Hepatocyte (in vitro differentiated cells): ENCODE measurements around the gene PODXL2. TPM values are rescaled to one million over a fixed set of nuclear protein-coding genes. Genes with fewer than 3 reads are reported as not detected.

Source experiments
- DNase-seq: peaks from one replicate; pipeline ENCODE4 v3.0.0-alpha.2; 2016; ENCODE audit warnings: low spot score
- H2AFZ ChIP-seq: fragments of 200-600 bp; sonication (generic); 2 replicates; pipeline ENCODE4 v1.6.0; 2016; ENCODE audit warnings: antibody characterized with exemption, mild to moderate bottlenecking
- H3K27ac ChIP-seq: fragments of 200-600 bp; sonication (generic); 2 replicates; pipeline ENCODE4 v1.5.1; 2016; ENCODE audit warnings: mild to moderate bottlenecking
- H3K27me3 ChIP-seq: fragments of 200-600 bp; sonication (generic); 2 replicates; pipeline ENCODE4 v1.6.1; 2016
- H3K36me3 ChIP-seq: fragments of 200-600 bp; sonication (generic); replicated peaks from 2 replicates; pipeline ENCODE4 v1.5.1; 2016; ENCODE audit warnings: low read depth; ENCODE audit not compliant: insufficient read depth
- H3K4me1 ChIP-seq: fragments of 200-600 bp; sonication (generic); 2 replicates; pipeline ENCODE4 v1.5.1; 2016; ENCODE audit warnings: mild to moderate bottlenecking, moderate library complexity; ENCODE audit not compliant: insufficient read depth
- H3K4me2 ChIP-seq: fragments of 200-600 bp; sonication (generic); 2 replicates; pipeline ENCODE4 v1.6.0; 2016
- H3K4me3 ChIP-seq: fragments of 200-600 bp; sonication (generic); 2 replicates; pipeline ENCODE4 v1.5.1; 2016; ENCODE audit warnings: mild to moderate bottlenecking
- H3K79me2 ChIP-seq: fragments of 200-600 bp; sonication (generic); 2 replicates; pipeline ENCODE4 v1.6.0; 2017; ENCODE audit warnings: mild to moderate bottlenecking
- H3K9me2 ChIP-seq: fragments of 200-600 bp; sonication (generic); replicated peaks from 2 replicates; pipeline ENCODE4 v1.6.0; 2017; ENCODE audit warnings: mild to moderate bottlenecking; ENCODE audit not compliant: insufficient read depth
- H3K9me3 ChIP-seq: fragments of 200-600 bp; sonication (generic); 2 replicates; pipeline ENCODE4 v1.5.1; 2016; ENCODE audit warnings: low read depth, mild to moderate bottlenecking
- H4K20me1 ChIP-seq: fragments of 200-600 bp; sonication (generic); 2 replicates; pipeline ENCODE4 v1.6.0; 2016; ENCODE audit warnings: mild to moderate bottlenecking; ENCODE audit not compliant: insufficient read depth, poor library complexity, severe bottlenecking
- EZH2 ChIP-seq: fragments of 200-600 bp; sonication (generic); IDR thresholded peaks from 2 replicates; pipeline ENCODE4 v1.6.1; 2016; ENCODE audit warnings: antibody characterized with exemption, mild to moderate bottlenecking, borderline replicate concordance
- EZH2phosphoT487 ChIP-seq: fragments of 200-600 bp; sonication (generic); IDR thresholded peaks from one replicate; pipeline ENCODE4 v1.6.1; 2018; ENCODE audit warnings: antibody characterized with exemption, mild to moderate bottlenecking, low read depth, moderate library complexity; ENCODE audit not compliant: unreplicated experiment, severe bottlenecking
- WGBS: methylation state at CpG from one replicate; pipeline ENCODE4 v1.1.6; 2016; ENCODE audit warnings: low lambda C conversion rate; ENCODE audit errors: missing lambda C conversion rate; 5-methylcytosine and 5-hydroxymethylcytosine counted together
- polyA plus RNA-seq: library from polyadenylated mRNA; unstranded; fragments of >200 nt; fragmentation: Nextera tagmentation; extraction: Ambion mirVana; gene quantifications from 2 replicates; pipeline ENCODE4 v1.2.1, GENCODE V29; 2016
- total RNA-seq: library from RNA; depleted of rRNA; stranded (reverse); fragments of >200 nt; gene quantifications from 2 replicates; pipeline ENCODE4 v1.2.3, GENCODE V29; 2014
- TF ChIP-seq, protein P1 (sequence below): fragments of 200-600 bp; sonication (generic); IDR thresholded peaks from 2 replicates; pipeline ENCODE4 v1.5.1; 2016; ENCODE audit warnings: antibody characterized with exemption, mild to moderate bottlenecking; ENCODE audit not compliant: poor library complexity

PODXL2 gene
- total and polyA plus RNA-seq, 2 experiments from 2014 or later, result 5.1 to 6.4 TPM

DNA sequence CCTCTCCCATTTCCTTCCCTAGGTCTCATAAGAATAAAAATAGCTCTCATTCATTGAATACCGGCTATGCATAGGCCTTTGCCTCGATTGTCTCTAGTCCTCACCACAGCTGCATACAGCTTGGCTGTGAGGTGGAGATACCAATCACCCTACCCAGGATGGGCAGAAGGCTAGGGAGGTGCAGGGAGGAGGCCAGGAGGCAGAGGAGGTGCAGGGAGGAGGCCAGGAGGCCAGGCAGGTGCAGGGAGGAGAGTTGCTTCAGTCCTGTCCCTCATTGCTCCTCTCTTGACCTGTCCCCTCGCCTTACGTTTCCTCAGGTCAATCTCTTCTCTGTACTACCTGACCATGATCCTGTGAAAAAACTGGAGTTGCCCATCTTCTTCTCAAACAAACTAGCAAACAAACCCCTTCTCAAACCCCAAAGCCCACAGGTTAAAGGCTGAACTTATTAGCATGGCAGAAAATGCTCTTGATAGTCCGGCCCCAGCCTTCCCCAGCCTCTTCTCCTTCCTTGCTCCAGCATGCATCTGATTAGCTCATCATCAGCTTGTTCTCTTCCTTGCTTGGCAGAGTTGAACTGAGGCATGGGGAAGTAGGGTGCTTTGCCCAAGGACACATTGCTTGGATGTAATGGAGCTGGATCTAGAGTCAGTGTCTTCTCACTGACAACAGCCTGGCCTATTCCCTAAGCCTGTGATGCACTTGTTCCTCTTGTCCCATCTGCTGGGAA, 15.8 kb downstream of the PODXL2 start:
- no peaks in the 10 kb centered on the region for H3K79me2 ChIP-seq
- H3K9me2 ChIP-seq, result no peaks in the 10 kb centered on the region

DNA sequence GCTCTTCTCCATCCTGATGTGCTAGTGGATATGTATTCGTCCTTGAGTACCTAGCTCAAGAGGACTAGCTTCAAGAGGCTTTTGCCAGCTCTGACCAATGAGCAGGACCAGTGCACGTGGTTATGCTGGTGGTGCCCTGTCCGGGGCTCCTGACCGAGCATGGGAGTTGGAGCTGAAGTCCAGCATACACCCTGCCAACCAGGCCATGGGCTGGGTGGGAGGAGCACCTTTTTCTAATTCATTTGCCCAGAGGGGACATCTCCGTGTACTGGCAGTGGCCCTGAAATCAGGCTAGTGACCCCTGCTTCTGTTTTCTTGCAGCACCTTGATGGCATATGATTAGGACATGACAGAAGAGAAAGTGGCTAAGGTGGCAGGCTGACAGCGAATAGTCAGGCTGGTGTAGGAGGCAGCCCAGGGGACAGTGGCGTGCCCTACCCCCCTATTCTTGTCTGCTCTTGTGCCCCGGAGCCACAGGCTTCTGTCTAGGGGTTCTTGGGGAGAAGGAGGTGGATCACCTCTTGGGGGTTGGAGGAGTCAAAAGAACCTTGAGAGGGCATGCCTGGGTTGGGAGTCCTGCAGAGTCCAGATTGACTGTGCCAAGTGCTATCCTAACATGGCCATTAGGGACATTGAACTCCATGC, 16.5 kb downstream of the PODXL2 start:
- DNase-seq, result no peak
- Histone ChIP-seq H3K27me3 (no peaks in the 10 kb centered on the region), H2AFZ (no peak overlapping the region), H3K27ac (no peak overlapping the region), H4K20me1 (no peaks in the 10 kb centered on the region), H3K4me3 (no peak overlapping the region), H3K9me3 (no peaks in the 10 kb centered on the region), H3K36me3 (no peaks in the 10 kb centered on the region), H3K4me1 (no peaks in the 10 kb centered on the region), H3K79me2 (no peaks in the 10 kb centered on the region), H3K9me2 (no peaks in the 10 kb centered on the region), H3K4me2 (no peak overlapping the region)
- 94% methylated on average over 8 of the region's 8 CpGs for WGBS
- TF ChIP-seq EZH2 (no peak), EZH2phosphoT487 (no peak)
- TF ChIP-seq, protein P1, sequence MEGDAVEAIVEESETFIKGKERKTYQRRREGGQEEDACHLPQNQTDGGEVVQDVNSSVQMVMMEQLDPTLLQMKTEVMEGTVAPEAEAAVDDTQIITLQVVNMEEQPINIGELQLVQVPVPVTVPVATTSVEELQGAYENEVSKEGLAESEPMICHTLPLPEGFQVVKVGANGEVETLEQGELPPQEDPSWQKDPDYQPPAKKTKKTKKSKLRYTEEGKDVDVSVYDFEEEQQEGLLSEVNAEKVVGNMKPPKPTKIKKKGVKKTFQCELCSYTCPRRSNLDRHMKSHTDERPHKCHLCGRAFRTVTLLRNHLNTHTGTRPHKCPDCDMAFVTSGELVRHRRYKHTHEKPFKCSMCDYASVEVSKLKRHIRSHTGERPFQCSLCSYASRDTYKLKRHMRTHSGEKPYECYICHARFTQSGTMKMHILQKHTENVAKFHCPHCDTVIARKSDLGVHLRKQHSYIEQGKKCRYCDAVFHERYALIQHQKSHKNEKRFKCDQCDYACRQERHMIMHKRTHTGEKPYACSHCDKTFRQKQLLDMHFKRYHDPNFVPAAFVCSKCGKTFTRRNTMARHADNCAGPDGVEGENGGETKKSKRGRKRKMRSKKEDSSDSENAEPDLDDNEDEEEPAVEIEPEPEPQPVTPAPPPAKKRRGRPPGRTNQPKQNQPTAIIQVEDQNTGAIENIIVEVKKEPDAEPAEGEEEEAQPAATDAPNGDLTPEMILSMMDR, result no peak

More for the DNA sequence above, 15.8 kb downstream of the PODXL2 start:
- Histone ChIP-seq H3K4me3 (no peak overlapping the region), H3K9me3 (no peaks in the 10 kb centered on the region), H3K27me3 (no peaks in the 10 kb centered on the region), H3K4me2 (no peak overlapping the region), H4K20me1 (no peaks in the 10 kb centered on the region), H3K27ac (no peak overlapping the region), H2AFZ (no peak overlapping the region), H3K4me1 (no peaks in the 10 kb centered on the region), H3K36me3 (no peaks in the 10 kb centered on the region)
- WGBS, result 93% methylated on average over 5 of the region's 5 CpGs
- DNase-seq, result no peak
- TF ChIP-seq, protein P1, result no peak
- TF ChIP-seq EZH2phosphoT487 (no peak), EZH2 (no peak)

DNA sequence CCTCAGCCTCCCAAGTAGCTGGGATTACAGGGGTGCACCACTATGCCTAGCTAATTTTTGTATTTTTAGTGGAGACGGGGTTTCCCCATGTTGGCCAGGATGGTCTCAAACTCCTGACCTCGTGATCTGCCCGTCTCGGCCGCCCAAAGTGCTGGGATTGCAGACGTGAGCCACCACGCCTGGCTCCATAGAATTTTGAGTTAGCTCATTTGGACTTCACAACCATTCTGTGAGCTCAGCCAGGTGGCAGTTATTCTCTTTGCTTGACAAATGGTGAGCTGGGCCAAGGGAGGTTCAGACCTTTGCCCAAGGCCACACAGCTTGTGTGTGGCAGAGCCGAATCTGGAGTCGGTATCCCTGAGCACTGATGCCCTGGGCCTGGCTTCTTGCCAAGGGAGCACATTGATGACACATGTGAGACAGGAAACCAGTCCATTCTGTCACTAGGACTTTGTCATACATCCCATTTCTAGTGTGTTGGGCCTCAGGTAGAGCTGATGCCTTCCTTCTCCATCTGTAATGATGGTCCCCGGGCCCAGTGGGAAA, 17.6 kb downstream of the PODXL2 start:
- DNase-seq, result no peak
- WGBS, result 89% methylated on average over 10 of the region's 10 CpGs
- Histone ChIP-seq H3K4me3 (no peak overlapping the region), H3K4me1 (no peaks in the 10 kb centered on the region), H3K9me2 (no peaks in the 10 kb centered on the region), H3K36me3 (no peaks in the 10 kb centered on the region), H4K20me1 (no peaks in the 10 kb centered on the region), H3K79me2 (no peaks in the 10 kb centered on the region), H3K9me3 (no peaks in the 10 kb centered on the region), H3K27me3 (no peaks in the 10 kb centered on the region), H2AFZ (no peak overlapping the region), H3K27ac (no peak overlapping the region), H3K4me2 (no peak overlapping the region)
- TF ChIP-seq EZH2phosphoT487 (no peak), EZH2 (no peak)
- TF ChIP-seq, protein P1, result no peak
